ENCODE data around the gene LGR6. TPM values are rescaled to one million over a fixed set of nuclear protein-coding genes. Genes with fewer than 3 reads are reported as not detected.
A peak's percentile ranks its signal among the peaks of the same experiment; 100 is the strongest.

Gene LGR6
- total and polyA plus RNA-seq, 8 donors = 0.15 to 3.5 (median 0.58) TPM; not detected in 4

DNA sequence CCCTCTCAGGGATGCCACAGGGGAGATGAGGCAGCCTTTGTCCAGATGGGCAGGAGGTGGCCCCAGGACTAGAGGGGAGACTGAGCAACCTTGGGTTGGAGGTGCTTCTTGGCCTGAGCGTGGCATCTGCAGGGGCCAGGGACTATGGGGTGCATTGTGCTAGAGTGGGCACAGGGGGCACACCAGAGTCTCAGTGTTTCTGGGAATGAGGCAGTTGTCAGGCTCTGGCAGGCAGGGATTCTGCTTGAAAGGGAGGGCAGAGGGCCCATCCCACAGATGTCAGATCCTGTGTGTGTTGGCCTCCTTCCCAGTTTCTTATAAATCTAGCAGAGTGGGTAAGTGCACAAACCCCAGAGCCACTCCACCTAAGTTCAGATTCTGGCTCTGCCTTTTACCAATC, 13.7 kb downstream of the LGR6 start:
- WGBS, 5 donors = 33 to 53% (median 41%) methylated on average over 1 of the region's 1 CpG; no CpG with 5 or more reads in 1 of the 5 donors
- Histone ChIP-seq H3K36me3 (no peaks in the 10 kb centered on the region), H3K27me3 (peaks cover 0 to 43% (median 0%) of the 10 kb centered on the region in 3 donors), H3K4me3 (no peak overlapping the region), H3K9me3 (no peaks in the 10 kb centered on the region), H3K4me1 (peaks cover 0 to 8% (median 0%) of the 10 kb centered on the region in 4 donors), H3K27ac (no peak overlapping the region)
- DNase-seq = peak in 1 of 2 donors; percentile 72
- intact Hi-C loops (cut with DNase I; ENCODE audit: low total_unique reads) = no loop called here
- TF ChIP-seq, protein P1, sequence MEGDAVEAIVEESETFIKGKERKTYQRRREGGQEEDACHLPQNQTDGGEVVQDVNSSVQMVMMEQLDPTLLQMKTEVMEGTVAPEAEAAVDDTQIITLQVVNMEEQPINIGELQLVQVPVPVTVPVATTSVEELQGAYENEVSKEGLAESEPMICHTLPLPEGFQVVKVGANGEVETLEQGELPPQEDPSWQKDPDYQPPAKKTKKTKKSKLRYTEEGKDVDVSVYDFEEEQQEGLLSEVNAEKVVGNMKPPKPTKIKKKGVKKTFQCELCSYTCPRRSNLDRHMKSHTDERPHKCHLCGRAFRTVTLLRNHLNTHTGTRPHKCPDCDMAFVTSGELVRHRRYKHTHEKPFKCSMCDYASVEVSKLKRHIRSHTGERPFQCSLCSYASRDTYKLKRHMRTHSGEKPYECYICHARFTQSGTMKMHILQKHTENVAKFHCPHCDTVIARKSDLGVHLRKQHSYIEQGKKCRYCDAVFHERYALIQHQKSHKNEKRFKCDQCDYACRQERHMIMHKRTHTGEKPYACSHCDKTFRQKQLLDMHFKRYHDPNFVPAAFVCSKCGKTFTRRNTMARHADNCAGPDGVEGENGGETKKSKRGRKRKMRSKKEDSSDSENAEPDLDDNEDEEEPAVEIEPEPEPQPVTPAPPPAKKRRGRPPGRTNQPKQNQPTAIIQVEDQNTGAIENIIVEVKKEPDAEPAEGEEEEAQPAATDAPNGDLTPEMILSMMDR (IDR thresholded peaks at IDR 0.05) = no peak
- TF ChIP-seq POLR2AphosphoS5 (IDR thresholded peaks at IDR 0.05) (no peak), POLR2A (IDR thresholded peaks at IDR 0.05) (no peak), EP300 (IDR thresholded peaks at IDR 0.05) (no peak)

DNA sequence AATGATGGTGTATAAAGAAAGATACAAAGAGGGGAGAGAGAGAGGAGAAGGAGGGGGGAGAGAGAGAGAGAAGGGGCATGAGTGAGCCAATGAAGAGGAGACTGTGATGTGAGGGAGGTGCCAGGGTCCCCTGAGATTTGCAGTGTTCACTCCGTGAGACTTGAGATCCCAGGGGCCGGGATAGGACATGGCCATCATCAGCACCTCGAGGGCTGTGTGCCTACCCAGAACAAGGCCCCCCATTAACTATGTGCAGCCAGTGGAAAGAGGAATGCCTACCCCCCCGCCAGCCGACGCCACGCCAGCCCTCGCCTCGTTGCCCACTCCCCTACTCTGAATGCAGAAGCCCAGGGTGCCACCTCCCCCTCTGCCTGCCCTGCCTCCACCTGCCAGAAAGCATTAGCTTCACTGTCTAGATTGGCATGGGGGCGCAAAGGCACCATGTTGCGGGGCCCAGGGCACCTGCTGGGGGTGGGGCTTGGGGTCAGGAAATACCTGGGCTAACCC, 14.8 kb downstream of the LGR6 start:
- intact Hi-C loops (cut with DNase I; ENCODE audit: low total_unique reads) = no loop called here
- Histone ChIP-seq H3K9me3 (no peaks in the 10 kb centered on the region), H3K27ac (no peak overlapping the region), H3K4me1 (peaks cover 0 to 8% (median 0%) of the 10 kb centered on the region in 4 donors), H3K36me3 (no peaks in the 10 kb centered on the region), H3K27me3 (peaks cover 0 to 54% (median 9%) of the 10 kb centered on the region in 3 donors), H3K4me3 (no peak overlapping the region)
- TF ChIP-seq POLR2AphosphoS5 (IDR thresholded peaks at IDR 0.05) (no peak), EP300 (IDR thresholded peaks at IDR 0.05) (no peak), POLR2A (IDR thresholded peaks at IDR 0.05) (no peak)
- TF ChIP-seq, protein P1 (IDR thresholded peaks at IDR 0.05) = no peak
- DNase-seq = no peak
- WGBS, 5 donors = 73 to 91% (median 83%) methylated on average over 11 of the region's 11 CpGs

GRCh38 chr1:202210385-202210784, 16.8 kb downstream of the LGR6 start:
- H3K4me1 ChIP-seq = peaks cover 7 to 21% (median 11%) of the 10 kb centered on the region in 4 donors
- no peaks in the 10 kb centered on the region for H3K36me3 ChIP-seq
- peaks cover 0 to 74% (median 29%) of the 10 kb centered on the region in 3 donors for H3K27me3 ChIP-seq
- H3K4me3 ChIP-seq = no peak overlapping the region
- no peak overlapping the region for H3K27ac ChIP-seq
- TF ChIP-seq POLR2AphosphoS5 (IDR thresholded peaks at IDR 0.05) (no peak), EP300 (IDR thresholded peaks at IDR 0.05) (no peak), POLR2A (IDR thresholded peaks at IDR 0.05) (no peak)
- TF ChIP-seq, protein P1 (IDR thresholded peaks at IDR 0.05) = no peak
- 27 to 39% (median 33%) methylated on average over 6 of the region's 6 CpGs for WGBS, 5 donors
- no peaks in the 10 kb centered on the region for H3K9me3 ChIP-seq
- no peak for DNase-seq
- intact Hi-C loops (cut with DNase I; ENCODE audit: low total_unique reads) = no loop called here

DNA sequence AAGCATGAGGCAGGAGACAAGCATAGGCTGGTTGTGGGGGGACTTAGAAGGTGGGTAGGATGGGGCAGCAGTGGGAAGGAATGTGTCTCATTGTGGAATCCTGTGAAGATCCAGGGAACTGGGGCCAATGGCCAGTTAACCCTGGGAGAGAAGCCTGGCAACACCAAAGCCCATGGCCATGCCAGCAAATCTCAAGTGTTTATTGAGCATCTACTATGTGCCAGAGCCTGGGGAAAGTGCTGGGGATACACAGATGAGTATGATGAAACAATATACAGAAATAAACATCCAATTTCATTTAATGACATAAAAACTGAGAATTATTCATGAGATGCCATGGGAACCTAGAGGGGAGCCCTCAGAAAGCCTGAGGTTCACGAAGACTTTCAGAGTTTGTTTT, 17.4 kb downstream of the LGR6 start:
- peaks cover 7 to 21% (median 11%) of the 10 kb centered on the region in 4 donors for H3K4me1 ChIP-seq
- DNase-seq = no peak

More for the DNA sequence above, 17.4 kb downstream of the LGR6 start:
- peaks cover 0 to 80% (median 31%) of the 10 kb centered on the region in 3 donors for H3K27me3 ChIP-seq
- 73 to 100% (median 95%) methylated on average over 1 of the region's 1 CpG for WGBS, 5 donors
- TF ChIP-seq POLR2AphosphoS5 (IDR thresholded peaks at IDR 0.05) (no peak), POLR2A (IDR thresholded peaks at IDR 0.05) (no peak)
- TF ChIP-seq, protein P1 (IDR thresholded peaks at IDR 0.05) = no peak
- intact Hi-C loops (cut with DNase I; ENCODE audit: low total_unique reads) = no loop called here
- no peaks in the 10 kb centered on the region for H3K36me3 ChIP-seq
- no peaks in the 10 kb centered on the region for H3K9me3 ChIP-seq
- H3K27ac ChIP-seq = no peak overlapping the region
- H3K4me3 ChIP-seq = no peak overlapping the region
